Measurements from ENCODE around the gene KCNC1. TPM values are rescaled to one million over a fixed set of nuclear protein-coding genes. Genes with fewer than 3 reads are reported as not detected.

Gene KCNC1
- total and polyA plus RNA-seq, 2 of the 4 experiments (the other 2 are of a cell fraction) = 0.03 TPM; not detected in 1

DNA sequence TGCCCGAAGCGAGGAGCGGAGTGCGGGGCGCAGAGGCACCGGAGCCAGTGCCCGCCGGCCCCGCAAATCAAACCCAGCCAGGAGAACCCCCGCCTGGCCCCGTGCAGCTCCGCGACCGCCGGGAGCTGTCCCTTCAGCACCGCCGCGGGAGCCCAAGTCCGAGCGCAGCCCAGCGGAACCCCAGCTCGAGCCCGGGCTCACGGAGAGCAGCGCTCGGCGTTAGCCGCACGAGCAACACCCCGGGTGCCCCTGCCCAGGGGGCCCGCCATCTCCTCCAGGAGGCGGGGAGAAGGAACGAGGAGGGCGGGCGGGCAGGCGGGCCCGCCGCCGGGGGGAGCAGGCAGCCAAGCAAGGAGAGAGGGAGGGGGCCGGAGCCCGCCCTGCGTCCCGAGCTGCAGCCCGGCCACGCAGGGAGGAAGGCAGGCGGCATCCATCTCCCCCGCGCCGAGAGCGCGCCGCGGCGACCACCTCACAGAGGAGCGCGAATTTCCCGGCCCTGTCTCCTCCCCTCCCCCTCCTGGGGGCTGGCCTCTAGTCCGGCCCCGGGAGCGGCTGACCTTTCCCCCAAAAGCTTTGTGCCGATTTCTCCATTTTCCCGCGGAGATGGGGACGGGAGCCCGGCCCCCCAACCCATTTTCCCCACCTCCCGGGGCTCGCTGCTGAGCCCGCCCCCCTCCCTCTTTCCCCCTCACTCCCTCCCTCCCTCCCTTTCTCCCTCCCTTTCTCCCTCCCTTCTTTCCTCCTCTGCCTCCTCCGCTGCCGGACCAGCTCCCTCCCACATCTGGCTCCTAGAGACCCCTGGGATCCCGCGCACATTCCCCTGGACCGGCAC lies 621 bp downstream of the KCNC1 start (continued):
- TF ChIP-seq NFE2L2 (IDR thresholded peaks at IDR 0.05; ENCODE audit: low read depth, low read length) = no peak
- no peak for TF ChIP-seq POLR2A (IDR thresholded peaks at IDR 0.05; ENCODE audit: low read depth, low read length)
- TF ChIP-seq MAFK (IDR thresholded peaks at IDR 0.05; ENCODE audit: low read depth, low read length) = no peak

DNA sequence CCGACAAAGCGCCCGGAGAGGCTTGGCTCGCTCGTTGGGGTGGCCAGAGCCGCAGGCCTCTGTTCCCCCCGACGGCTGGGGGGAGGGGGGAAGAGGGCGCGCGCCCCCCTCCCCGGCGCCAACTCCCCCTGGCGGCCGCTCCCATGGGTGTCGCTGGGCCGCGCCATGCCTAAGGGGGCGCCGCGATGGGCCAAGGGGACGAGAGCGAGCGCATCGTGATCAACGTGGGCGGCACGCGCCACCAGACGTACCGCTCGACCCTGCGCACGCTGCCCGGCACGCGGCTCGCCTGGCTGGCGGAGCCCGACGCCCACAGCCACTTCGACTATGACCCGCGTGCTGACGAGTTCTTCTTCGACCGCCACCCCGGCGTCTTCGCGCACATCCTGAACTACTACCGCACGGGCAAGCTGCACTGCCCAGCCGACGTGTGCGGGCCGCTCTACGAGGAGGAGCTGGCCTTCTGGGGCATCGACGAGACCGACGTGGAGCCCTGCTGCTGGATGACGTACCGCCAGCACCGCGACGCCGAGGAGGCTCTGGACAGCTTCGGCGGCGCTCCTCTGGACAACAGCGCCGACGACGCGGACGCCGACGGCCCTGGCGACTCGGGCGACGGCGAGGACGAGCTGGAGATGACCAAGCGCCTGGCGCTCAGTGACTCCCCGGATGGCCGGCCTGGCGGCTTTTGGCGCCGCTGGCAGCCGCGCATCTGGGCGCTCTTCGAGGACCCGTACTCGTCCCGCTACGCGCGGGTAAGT lies 1.4 kb downstream of the KCNC1 start:
- Histone ChIP-seq H3K4me3 (ENCODE audit: insufficient read depth, low read depth, low read length) (no peak overlapping the region), H3K18ac (ENCODE audit: low read depth, low read length) (no peak overlapping the region), H4K91ac (ENCODE audit: insufficient read depth, low read depth, low read length) (no peak overlapping the region), H3K9me1 (ENCODE audit: insufficient read depth, low read length) (no peaks in the 10 kb centered on the region), H3K36me3 (ENCODE audit: control insufficient read depth, insufficient read depth, low read length) (no peaks in the 10 kb centered on the region), H2BK20ac (ENCODE audit: low read depth, low read length) (no peak overlapping the region), H3K79me1 (ENCODE audit: low read depth in 1 of 2, low read length in 2 of 2) (no peaks in the 10 kb centered on the region), H3K27ac (ENCODE audit: insufficient read depth, low read length) (no peak overlapping the region), H2AK9ac (replicated peaks; ENCODE audit: low read depth, low read length, poor library complexity) (no peak overlapping the region), H3K9me3 (ENCODE audit: control insufficient read depth, insufficient read depth, low read length) (peaks cover 2% of the 10 kb centered on the region; the same call in 1 of the 2 replicates), H3K27me3 (ENCODE audit: control insufficient read depth, insufficient read depth, low read length) (peaks cover 70% of the 10 kb centered on the region), H2BK15ac (ENCODE audit: low read depth, low read length) (no peak overlapping the region), H4K20me1 (ENCODE audit: insufficient read depth, low read length) (0 out of 2 replicates have a peak, but pooled peaks cover 6% of the 10 kb centered on the region), H2BK120ac (ENCODE audit: low read depth, low read length) (no peak overlapping the region), H3K4me1 (ENCODE audit: control insufficient read depth, insufficient read depth, low read length) (no peaks in the 10 kb centered on the region), H3K4me2 (ENCODE audit: low read depth, low read length) (no peak overlapping the region), H2AK5ac (ENCODE audit: low read depth, low read length) (no peak overlapping the region), H4K5ac (ENCODE audit: low read depth, low read length) (no peak overlapping the region), H3K4ac (ENCODE audit: low read depth, low read length) (no peak overlapping the region), H4K8ac (ENCODE audit: low read depth in 2 of 2, low read length in 2 of 2) (no peak overlapping the region), H3K56ac (ENCODE audit: extremely low read depth, insufficient read depth, low read length) (no peak overlapping the region), H3K9ac (ENCODE audit: low read depth, low read length) (no peak overlapping the region), H3K14ac (replicated peaks; ENCODE audit: low read depth, low read length) (no peak overlapping the region), H3K23ac (ENCODE audit: low read depth, low read length) (no peak overlapping the region), H2AFZ (replicated peaks; ENCODE audit: low read length, poor library complexity) (no peak overlapping the region), H2BK5ac (ENCODE audit: low read depth, low read length, poor library complexity, severe bottlenecking) (no peak overlapping the region)
- in situ Hi-C loops (cut with MboI; ENCODE audit: low sequenced_read_pairs) (no loop called here), dilution Hi-C loops (cut with HindIII; ENCODE audit: low sequenced_read_pairs, unreplicated experiment) (loop anchor here (25.0 kb wide), 1 partner anchor 251 kb away; no protein-coding TSS in a partner anchor), intact Hi-C loops (cut with micrococcal nuclease) (loop anchor here (10.0 kb wide), 2 partner anchors 369 to 589 kb away; partner anchors contain the start of genes GTF2H1, HPS5 and SAAL1)
- ChIA-PET POLR2A (ENCODE audit: unreplicated experiment) (no interaction called here), CTCF (interaction anchor here (0.8 to 8.0 kb wide), 2 partner anchors 12 to 241 kb away, joined by 3 to 158 read pairs; no protein-coding TSS in a partner anchor)
- 10% methylated on average over 60 of the region's 102 CpGs; no CpG with 5 or more reads in 1 of the 2 experiments for WGBS, 2 experiments (ENCODE audit: extremely low coverage in 2 of 2, insufficient read length in 1 of 2)
- BruUV-seq (replicated peaks) = no TSS peak
- ATAC-seq (ENCODE audit: low read depth) (no peak), DNase-seq (no peak)
- no peak for TF ChIP-seq CEBPB (IDR thresholded peaks at IDR 0.05; ENCODE audit: low read depth, low read length)
- TF ChIP-seq, protein P1, sequence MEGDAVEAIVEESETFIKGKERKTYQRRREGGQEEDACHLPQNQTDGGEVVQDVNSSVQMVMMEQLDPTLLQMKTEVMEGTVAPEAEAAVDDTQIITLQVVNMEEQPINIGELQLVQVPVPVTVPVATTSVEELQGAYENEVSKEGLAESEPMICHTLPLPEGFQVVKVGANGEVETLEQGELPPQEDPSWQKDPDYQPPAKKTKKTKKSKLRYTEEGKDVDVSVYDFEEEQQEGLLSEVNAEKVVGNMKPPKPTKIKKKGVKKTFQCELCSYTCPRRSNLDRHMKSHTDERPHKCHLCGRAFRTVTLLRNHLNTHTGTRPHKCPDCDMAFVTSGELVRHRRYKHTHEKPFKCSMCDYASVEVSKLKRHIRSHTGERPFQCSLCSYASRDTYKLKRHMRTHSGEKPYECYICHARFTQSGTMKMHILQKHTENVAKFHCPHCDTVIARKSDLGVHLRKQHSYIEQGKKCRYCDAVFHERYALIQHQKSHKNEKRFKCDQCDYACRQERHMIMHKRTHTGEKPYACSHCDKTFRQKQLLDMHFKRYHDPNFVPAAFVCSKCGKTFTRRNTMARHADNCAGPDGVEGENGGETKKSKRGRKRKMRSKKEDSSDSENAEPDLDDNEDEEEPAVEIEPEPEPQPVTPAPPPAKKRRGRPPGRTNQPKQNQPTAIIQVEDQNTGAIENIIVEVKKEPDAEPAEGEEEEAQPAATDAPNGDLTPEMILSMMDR (conservative IDR thresholded peaks at IDR 0.05; ENCODE audit: low read depth, low read length) = 0 out of 2 replicates have a peak, but pooled peaks have one; percentile 20
- TF ChIP-seq, protein P2, sequence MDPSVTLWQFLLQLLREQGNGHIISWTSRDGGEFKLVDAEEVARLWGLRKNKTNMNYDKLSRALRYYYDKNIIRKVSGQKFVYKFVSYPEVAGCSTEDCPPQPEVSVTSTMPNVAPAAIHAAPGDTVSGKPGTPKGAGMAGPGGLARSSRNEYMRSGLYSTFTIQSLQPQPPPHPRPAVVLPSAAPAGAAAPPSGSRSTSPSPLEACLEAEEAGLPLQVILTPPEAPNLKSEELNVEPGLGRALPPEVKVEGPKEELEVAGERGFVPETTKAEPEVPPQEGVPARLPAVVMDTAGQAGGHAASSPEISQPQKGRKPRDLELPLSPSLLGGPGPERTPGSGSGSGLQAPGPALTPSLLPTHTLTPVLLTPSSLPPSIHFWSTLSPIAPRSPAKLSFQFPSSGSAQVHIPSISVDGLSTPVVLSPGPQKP (IDR thresholded peaks at IDR 0.05; ENCODE audit: borderline replicate concordance, low read depth, low read length) = no peak
- TF ChIP-seq BHLHE40 (IDR thresholded peaks at IDR 0.05; ENCODE audit: low read depth, low read length) = peak; percentile 40; the same call in 1 of the 2 replicates
